ENCODE data around the gene NAGK. TPM values are rescaled to one million over a fixed set of nuclear protein-coding genes. Genes with fewer than 3 reads are reported as not detected.
"Not testable (repeated sequence)": the region's sequence is repeated elsewhere in the genome, so short reads cannot be mapped to it uniquely, and the experiment has no call there.

Gene NAGK
- total RNA-seq, 2 experiments from 2014 or later, result 39.7 to 40.6 TPM

GRCh38 chr2:71089475-71089874, 21.0 kb downstream of the NAGK start:
- ATAC-seq; POLR2A ChIA-PET; H3K4me3 Mint-ChIP-seq; DNase-seq; H3K36me3 Mint-ChIP-seq (ENCODE audit: low read depth); H3K27ac Mint-ChIP-seq; CTCF ChIA-PET; H3K4me1 Mint-ChIP-seq; intact Hi-C loops (cut with DNase I, micrococcal nuclease); H3K9me3 Mint-ChIP-seq (ENCODE audit: low read depth); H3K27me3 Mint-ChIP-seq: not testable (repeated sequence)

- H3K9me3 Mint-ChIP-seq (ENCODE audit: low read depth); H3K36me3 Mint-ChIP-seq (ENCODE audit: low read depth); ATAC-seq; intact Hi-C loops (cut with DNase I, micrococcal nuclease); H3K4me1 Mint-ChIP-seq; DNase-seq; H3K27ac Mint-ChIP-seq; H3K4me3 Mint-ChIP-seq; H3K27me3 Mint-ChIP-seq: not testable (repeated sequence)
- CTCF ChIA-PET, result interaction anchor here (0.6 to 1.7 kb wide), 2 partner anchors 9 to 1047 kb away, joined by 3 to 12 read pairs; no protein-coding TSS in a partner anchor
- POLR2A ChIA-PET, result interaction anchor here (0.8 kb wide), 1 partner anchor 85 kb away, joined by 3 read pairs; no protein-coding TSS in a partner anchor
Measured at GRCh38 chr2:71091808-71092207, 23.4 kb downstream of the NAGK start.

- H3K36me3 Mint-ChIP-seq (ENCODE audit: low read depth); POLR2A ChIA-PET; H3K27me3 Mint-ChIP-seq; ATAC-seq; DNase-seq; H3K9me3 Mint-ChIP-seq (ENCODE audit: low read depth); H3K27ac Mint-ChIP-seq; H3K4me3 Mint-ChIP-seq; H3K4me1 Mint-ChIP-seq; intact Hi-C loops (cut with DNase I, micrococcal nuclease): not testable (repeated sequence)
- CTCF ChIA-PET, result interaction anchor here (0.6 to 1.7 kb wide), 3 partner anchors 8 to 1046 kb away, joined by 3 to 12 read pairs (median 3); no protein-coding TSS in a partner anchor
Measured at GRCh38 chr2:71092491-71093260, 24.2 kb downstream of the NAGK start.

- CTCF ChIA-PET, result interaction anchor here (0.7 to 4.0 kb wide), 23 partner anchors 9 to 354 kb away, joined by 3 to 27 read pairs (median 5); partner anchors contain the start of genes MCEE, MPHOSPH10 and NAGK
- ATAC-seq (peak; percentile 74), DNase-seq (peak; percentile 71)
- POLR2A ChIA-PET, result no interaction called here
- intact Hi-C loops (cut with DNase I, micrococcal nuclease), result loop anchor here in 1 of 2 experiments (2.0 kb wide), 1 partner anchor 30 kb away; the partner anchor contains the start of genes MCEE and MPHOSPH10
- Mint-ChIP-seq H3K36me3 (ENCODE audit: low read depth) (no peaks in the 10 kb centered on the region), H3K27ac (no peak overlapping the region), H3K9me3 (ENCODE audit: low read depth) (no peaks in the 10 kb centered on the region), H3K4me1 (no peaks in the 10 kb centered on the region), H3K27me3 (no peaks in the 10 kb centered on the region), H3K4me3 (no peak overlapping the region)
Measured at GRCh38 chr2:71100195-71100964, 31.9 kb downstream of the NAGK start.

GRCh38 chr2:71101656-71102055, 33.2 kb downstream of the NAGK start:
- no peak overlapping the region for H3K4me3 Mint-ChIP-seq
- H3K27ac Mint-ChIP-seq, result no peak overlapping the region
- intact Hi-C loops (cut with DNase I, micrococcal nuclease), result loop anchor here in 1 of 2 experiments (2.0 kb wide), 1 partner anchor 29 kb away; the partner anchor contains the start of genes MCEE and MPHOSPH10
- H3K9me3 Mint-ChIP-seq (ENCODE audit: low read depth), result no peaks in the 10 kb centered on the region
- H3K36me3 Mint-ChIP-seq (ENCODE audit: low read depth), result no peaks in the 10 kb centered on the region
- no peaks in the 10 kb centered on the region for H3K27me3 Mint-ChIP-seq
- ChIA-PET POLR2A (no interaction called here), CTCF (interaction anchor here (0.7 to 4.0 kb wide), 11 partner anchors 9 to 154 kb away, joined by 3 to 27 read pairs (median 7); no protein-coding TSS in a partner anchor)
- ATAC-seq (no peak), DNase-seq (no peak)
- H3K4me1 Mint-ChIP-seq, result no peaks in the 10 kb centered on the region

- Mint-ChIP-seq H3K27me3 (no peaks in the 10 kb centered on the region), H3K27ac (no peak overlapping the region), H3K9me3 (ENCODE audit: low read depth) (no peaks in the 10 kb centered on the region), H3K36me3 (ENCODE audit: low read depth) (no peaks in the 10 kb centered on the region), H3K4me1 (no peaks in the 10 kb centered on the region), H3K4me3 (no peak overlapping the region)
- DNase-seq (no peak), ATAC-seq (no peak)
- ChIA-PET CTCF (interaction anchor here (0.6 to 4.0 kb wide), 2 partner anchors 8 to 106 kb away, joined by 3 to 27 read pairs; no protein-coding TSS in a partner anchor), POLR2A (no interaction called here)
- intact Hi-C loops (cut with DNase I, micrococcal nuclease), result no loop called here
Measured at GRCh38 chr2:71102981-71103681, 34.7 kb downstream of the NAGK start.

GRCh38 chr2:71103809-71104208, 35.4 kb downstream of the NAGK start:
- Mint-ChIP-seq H3K4me3 (no peak overlapping the region), H3K9me3 (ENCODE audit: low read depth) (no peaks in the 10 kb centered on the region), H3K36me3 (ENCODE audit: low read depth) (no peaks in the 10 kb centered on the region), H3K27ac (no peak overlapping the region), H3K4me1 (no peaks in the 10 kb centered on the region), H3K27me3 (no peaks in the 10 kb centered on the region)
- ChIA-PET CTCF (interaction anchor here (0.6 kb wide), 1 partner anchor 107 kb away, joined by 3 read pairs; no protein-coding TSS in a partner anchor), POLR2A (no interaction called here)
- no peak for ATAC-seq
- no peak for DNase-seq
- intact Hi-C loops (cut with DNase I, micrococcal nuclease), result no loop called here

GRCh38 chr2:71106463-71106862, 38.0 kb downstream of the NAGK start:
- DNase-seq; ATAC-seq; H3K27ac Mint-ChIP-seq; intact Hi-C loops (cut with DNase I, micrococcal nuclease); H3K4me3 Mint-ChIP-seq; POLR2A ChIA-PET; H3K27me3 Mint-ChIP-seq; H3K36me3 Mint-ChIP-seq (ENCODE audit: low read depth); H3K4me1 Mint-ChIP-seq; H3K9me3 Mint-ChIP-seq (ENCODE audit: low read depth): not testable (repeated sequence)
- CTCF ChIA-PET, result interaction anchor here (0.7 to 1.1 kb wide), 2 partner anchors 36 to 105 kb away, joined by 3 to 4 read pairs; no protein-coding TSS in a partner anchor

- Mint-ChIP-seq H3K27me3 (no peaks in the 10 kb centered on the region), H3K9me3 (ENCODE audit: low read depth) (no peaks in the 10 kb centered on the region), H3K4me3 (no peak overlapping the region), H3K36me3 (ENCODE audit: low read depth) (peaks cover 12% of the 10 kb centered on the region), H3K27ac (no peak overlapping the region), H3K4me1 (peaks cover 11% of the 10 kb centered on the region)
- POLR2A ChIA-PET, result no interaction called here
- intact Hi-C loops (cut with DNase I, micrococcal nuclease), result no loop called here
- CTCF ChIA-PET, result no interaction called here
- DNase-seq (no peak), ATAC-seq (no peak)
Measured at GRCh38 chr2:71108091-71108490, 39.6 kb downstream of the NAGK start.

- H3K36me3 Mint-ChIP-seq (ENCODE audit: low read depth), result peaks cover 22% of the 10 kb centered on the region
- no peak overlapping the region for H3K27ac Mint-ChIP-seq
- DNase-seq (no peak), ATAC-seq (no peak)
- no peaks in the 10 kb centered on the region for H3K9me3 Mint-ChIP-seq (ENCODE audit: low read depth)
- peaks cover 11% of the 10 kb centered on the region for H3K4me1 Mint-ChIP-seq
- H3K4me3 Mint-ChIP-seq, result no peak overlapping the region
- no peaks in the 10 kb centered on the region for H3K27me3 Mint-ChIP-seq
- intact Hi-C loops (cut with DNase I, micrococcal nuclease), result no loop called here
- ChIA-PET POLR2A (no interaction called here), CTCF (interaction anchor here (1.5 to 2.9 kb wide), 2 partner anchors 14 to 222 kb away, joined by 3 to 14 read pairs; no protein-coding TSS in a partner anchor)
Measured at GRCh38 chr2:71113843-71114242, 45.4 kb downstream of the NAGK start.

GRCh38 chr2:71117063-71117462, 48.6 kb downstream of the NAGK start:
- ATAC-seq, result no peak
- DNase-seq, result no peak
- no peak overlapping the region for H3K4me3 Mint-ChIP-seq
- intact Hi-C loops (cut with DNase I, micrococcal nuclease), result no loop called here
- H3K9me3 Mint-ChIP-seq (ENCODE audit: low read depth), result no peaks in the 10 kb centered on the region
- peaks cover 5% of the 10 kb centered on the region for H3K4me1 Mint-ChIP-seq
- ChIA-PET POLR2A (no interaction called here), CTCF (no interaction called here)
- no peak overlapping the region for H3K27ac Mint-ChIP-seq
- peaks cover 20% of the 10 kb centered on the region for H3K36me3 Mint-ChIP-seq (ENCODE audit: low read depth)
- no peaks in the 10 kb centered on the region for H3K27me3 Mint-ChIP-seq

All from activated CD4-positive, alpha-beta T cell treated with anti-CD3 and anti-CD28 coated beads for 36 hours (primary cell).